NCI-H524 treated with DMSO at 0.1 percent for 48 hours (cell line): Measurements from ENCODE around the gene COIL.

Source experiments
- DNase-seq: peaks from one replicate; lab custom pipeline; 2025; lab: John Stamatoyannopoulos, UW

Gene COIL

DNA sequence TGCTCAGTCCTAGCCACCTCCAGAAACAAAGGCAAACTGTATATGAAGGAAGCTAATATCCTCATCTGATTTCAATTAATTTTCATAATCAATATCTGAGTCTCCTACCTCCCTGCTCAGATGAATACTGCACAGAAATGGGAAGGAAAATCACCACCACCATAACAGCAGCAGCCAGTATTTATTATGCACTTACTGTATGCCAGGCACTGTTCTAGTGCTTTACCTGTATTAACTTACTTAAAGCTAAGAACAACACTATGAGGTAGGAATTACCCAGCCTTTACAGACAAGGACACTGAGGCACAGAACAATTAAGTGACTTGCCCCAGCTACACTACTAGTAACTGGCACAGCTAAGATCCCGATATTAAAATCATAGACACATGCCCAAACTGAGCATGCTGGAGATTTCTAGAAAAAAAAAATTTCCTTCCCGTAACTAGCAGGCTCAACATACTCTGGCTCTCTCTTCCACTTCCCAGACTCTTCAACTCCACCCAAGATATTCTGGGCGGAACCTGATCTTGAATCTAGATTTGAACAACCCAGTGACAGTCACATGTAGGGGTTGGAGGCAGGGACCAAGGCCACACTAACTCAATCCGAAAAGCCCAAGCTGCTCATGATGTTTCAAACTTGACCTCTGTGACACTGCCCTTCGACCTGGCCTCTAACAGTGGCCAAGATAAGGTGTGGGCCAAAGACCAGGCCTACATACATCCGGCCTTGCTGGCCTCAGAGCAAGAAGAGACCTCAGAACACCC, 50.9 kb downstream of the COIL start:
- DNase-seq = no peak

DNA sequence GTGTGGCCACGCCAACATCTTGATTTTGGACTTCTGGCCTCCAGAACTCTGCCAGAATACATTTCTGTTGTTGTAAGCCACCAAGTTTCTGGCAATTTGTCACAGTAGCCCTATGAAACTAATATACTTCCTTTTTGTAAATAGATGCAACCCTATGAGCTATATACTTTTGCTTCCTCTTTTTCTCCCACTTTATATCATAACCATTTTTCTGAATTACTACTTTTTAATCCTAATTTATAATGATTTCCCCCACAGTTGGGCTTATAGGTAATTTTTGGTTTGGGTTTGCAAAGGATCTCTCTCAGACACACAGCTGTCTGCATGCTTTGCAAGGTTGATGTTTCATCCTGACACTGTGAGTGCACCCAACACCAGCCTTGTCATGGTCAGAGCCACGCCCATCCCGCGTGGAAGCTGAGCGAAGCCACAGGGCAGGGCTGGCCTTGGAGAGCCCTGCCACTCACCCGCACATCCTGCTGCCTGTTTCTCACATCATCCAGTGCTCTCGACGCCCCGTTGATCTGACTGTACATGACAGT, 52.8 kb downstream of the COIL start:
- no peak for DNase-seq

DNA sequence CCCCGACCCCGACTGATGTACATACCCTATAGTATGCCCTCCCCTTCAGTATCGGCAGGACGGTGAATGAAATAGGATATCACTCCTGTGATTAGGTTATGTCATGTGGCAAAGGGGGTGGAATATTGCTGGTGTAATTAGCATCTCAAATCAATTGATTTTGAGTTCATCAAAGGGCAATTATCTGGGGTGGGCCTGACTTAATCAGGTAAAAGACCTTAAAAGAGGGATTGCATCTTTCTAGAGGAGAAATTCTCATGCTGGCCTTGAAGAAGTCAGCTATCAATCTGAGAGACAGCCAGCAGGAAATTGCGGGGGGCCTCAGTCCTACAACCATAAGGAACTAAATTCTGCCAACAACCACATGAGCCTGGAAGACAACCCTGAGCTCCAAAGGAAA, 57.3 kb downstream of the COIL start:
- DNase-seq = no peak

DNA sequence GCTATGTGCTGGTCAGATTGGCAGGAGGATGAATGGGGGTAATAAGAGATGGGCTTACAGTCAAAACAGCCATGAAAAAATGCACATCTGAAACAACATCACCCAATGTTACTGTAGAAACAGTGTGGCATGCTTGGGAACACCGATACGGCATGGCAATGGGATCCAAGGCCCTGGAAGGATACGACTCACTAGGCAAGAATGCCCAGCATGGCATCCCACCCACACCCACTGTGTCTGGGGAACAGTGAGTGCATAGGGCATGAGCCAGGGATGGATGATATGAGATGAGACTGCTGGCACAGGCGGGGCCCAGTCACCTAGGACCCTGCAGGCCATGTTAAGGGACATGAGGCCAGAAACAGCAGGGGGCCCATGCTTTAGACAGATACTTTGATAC, 58.5 kb downstream of the COIL start:
- DNase-seq = no peak

DNA sequence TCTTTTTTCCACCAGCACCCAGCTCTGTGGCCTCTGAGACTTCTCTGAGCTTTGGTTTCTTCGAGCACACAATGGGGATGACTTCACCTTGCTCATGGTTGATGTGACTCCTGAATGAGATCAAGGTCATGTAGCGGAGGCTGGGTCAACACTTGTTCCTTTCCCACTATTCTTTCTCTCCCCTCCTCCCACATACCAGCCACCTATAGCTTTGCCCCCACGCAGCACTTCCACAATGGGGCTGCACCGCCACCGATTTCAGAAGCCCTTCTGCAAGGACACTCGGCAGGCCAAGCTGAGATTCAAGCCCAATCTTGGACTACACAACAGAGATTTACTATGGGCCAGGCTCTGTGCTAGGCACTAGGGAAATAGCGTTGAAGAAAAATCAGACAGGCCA, 61.4 kb downstream of the COIL start:
- no peak for DNase-seq

DNA sequence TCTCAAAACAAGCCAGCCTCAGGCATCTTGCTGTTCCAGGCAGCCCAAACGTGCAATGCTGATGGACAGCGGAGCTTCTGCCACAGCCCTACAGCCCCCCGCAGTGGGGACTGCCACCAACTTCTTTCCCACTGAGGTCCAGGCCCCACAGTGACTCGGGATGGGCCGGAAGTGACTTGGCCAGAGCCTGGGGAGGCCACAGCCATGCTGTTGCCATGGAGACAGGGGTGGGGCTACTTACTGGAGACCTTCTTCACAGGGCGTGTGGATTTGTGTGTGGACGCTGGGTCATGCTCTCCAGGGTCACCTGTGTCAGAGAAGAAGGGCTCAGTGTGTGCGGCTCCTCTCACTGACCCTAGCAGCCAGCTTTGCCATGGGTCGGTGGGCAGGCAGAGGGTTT, 62.0 kb downstream of the COIL start:
- no peak for DNase-seq

DNA sequence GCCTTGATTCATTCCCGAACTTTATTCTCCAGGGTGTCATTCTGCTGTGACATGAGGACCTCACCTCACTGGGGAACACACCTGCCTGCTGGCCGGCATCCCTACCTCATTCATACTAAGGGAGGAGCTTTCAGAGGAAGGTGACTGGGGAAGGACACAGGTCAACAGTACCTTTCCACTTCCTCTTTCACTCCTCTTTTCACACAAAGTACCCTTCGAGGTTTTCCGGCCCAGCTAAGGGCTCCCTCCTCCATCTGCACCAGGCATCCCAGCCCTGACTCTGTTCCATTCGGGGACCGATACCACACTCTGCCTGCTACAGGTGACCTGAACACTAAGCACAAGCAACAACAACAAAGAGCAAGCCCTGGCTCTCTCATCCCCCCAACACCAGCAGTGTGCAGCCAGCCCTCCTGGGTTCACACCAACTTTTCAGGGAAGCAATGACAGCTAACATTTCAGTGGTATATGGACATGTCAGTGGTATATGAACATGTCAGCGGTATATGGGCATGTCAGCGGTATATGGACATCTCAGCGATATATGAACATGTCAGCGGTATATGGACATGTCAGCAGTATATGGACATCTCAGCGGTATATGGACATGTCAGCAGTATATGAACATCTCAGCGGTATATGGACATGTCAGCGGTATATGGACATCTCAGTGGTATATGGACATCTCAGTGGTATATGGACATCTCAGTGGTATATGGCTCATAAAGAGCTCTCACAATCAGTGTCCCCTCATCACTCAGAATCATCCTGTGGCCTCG, 63.0 kb downstream of the COIL start:
- DNase-seq = no peak

DNA sequence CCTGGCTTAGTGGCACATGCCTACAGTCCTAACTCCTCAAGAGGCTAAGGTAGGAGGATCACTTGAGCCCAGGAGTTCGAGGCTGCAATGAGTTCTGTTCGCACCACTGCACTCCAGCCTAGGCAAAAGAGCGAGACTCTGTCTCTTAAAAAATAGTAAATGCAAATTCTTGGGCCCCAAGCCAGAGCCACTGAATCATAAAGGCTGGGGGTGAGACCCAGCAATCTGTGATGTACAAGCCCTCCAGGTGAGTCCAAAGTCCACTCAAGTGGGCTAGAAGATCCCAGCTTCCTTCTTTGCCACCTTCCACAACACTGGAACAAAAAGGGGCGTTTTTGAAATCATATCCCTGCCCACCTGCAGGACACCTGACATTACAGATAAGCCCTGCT, 63.9 kb downstream of the COIL start:
- no peak for DNase-seq

DNA sequence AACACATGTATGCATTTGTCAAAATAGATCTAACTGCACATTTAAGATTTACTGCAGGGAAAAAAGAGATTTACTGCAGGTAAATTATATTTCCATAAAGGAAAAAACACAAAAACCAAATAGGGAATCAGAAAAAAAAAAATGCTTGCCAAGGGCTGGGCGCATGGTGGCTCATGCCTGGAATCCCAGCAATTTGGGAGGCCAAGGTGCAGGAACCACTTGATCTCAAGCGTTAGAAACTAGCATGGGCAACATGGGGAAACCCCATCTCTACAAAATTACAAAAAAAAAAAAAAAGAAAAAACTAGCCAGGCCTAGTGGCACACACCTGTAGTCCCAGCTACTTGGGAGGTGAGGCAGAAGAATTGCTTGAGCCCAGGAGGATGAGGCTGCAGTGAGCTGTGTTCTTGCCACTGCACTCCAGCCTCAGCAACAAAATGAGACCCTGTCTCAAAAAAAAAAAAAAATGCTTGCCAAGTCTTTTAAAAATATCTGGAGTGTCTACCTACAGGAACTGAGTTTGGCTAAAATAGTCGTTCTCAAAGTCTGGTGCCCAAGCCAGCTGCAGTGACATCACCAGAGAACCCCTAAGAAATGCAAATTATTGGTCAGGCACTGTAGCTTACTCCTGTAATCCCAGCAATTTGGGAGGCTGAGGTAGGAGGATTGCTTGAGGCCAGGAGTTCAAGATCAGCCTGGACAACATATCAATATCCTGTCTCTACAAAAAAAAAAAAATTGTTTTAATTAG, 64.5 kb downstream of the COIL start:
- DNase-seq = no peak

DNA sequence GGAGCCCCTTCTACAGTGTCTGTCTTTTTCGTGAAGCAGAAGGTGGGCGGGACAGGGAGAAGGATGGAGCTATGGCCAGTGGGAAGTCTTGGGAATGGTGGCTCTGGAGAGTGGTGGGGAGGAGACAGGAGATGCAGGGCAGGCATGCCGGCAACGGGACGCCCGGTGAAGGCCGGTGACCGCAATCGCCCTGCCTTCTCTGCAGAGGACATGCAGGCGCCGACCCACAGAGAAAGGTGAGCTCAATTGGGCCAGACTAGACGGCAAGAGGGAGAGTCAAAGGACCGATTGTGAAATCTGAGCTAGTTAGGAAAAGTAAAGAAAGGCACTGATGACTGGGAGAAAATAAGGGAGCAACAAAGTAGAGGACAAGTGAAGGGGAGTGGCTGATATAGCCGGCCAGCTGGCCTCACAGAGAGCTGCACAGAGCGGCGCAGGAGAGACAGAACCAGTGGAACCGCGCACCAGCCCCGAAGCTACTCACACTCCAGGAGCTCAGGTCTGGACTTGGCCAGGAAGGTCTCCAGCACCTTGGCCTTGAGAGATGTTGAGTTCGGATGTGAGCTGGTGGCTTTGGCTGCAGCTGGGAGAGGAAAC, 65.9 kb downstream of the COIL start:
- no peak for DNase-seq

DNA sequence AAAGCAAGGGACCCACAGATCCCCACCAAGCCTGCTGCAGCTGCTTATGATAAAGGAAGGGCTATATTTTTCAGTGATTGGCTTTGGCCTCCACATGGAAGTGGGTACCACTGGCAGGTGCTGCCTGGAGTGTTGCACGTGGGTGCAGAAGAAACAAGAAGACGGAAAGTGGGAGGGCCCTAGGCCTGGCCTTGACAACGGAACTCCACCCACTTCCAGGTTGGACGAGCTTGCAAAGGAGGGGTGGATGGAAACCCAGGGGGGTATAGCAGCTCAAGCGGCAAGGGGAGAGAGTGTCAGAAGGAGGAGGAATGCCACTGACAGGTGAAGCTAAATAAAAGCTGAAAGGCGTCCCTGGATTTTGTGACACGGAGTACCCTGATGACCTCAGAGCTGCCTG, 67.3 kb downstream of the COIL start:
- no peak for DNase-seq

DNA sequence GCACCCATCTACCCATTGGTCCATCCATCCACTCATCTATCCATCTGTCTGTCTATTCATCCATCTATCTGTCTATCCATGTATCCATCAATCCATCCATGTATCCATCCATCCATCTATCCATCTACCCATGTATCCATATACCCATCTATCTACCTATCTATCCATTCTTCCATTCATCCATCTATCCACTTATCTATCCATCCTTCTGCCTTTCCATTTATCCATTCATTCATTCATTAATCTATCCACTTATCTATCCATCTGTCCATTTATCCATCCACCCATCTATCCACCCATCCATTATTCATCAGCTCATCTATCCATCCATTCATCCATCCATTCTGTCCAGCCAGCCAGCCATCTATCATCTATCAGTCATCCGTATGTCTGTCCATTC, 68.5 kb downstream of the COIL start:
- no peak for DNase-seq

DNA sequence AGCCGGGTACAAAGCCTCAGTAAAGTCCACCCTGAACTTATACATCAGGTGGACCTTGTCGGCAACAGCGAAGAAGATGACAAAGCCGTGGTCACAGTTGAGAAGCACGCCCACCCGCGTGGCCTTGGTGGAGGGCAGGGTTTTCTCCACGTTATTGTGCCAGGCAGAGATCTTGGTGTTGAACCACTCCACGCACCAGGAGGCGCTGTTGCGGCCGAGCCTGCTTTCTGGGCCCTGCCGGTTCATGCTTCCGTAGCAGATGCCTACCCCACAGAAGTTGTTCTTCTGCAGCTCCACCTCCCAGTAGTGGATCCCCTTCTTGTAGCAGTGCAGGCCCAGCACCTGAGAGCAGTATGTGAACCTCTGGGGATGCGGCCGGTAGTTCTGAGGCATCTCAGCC, 69.1 kb downstream of the COIL start:
- DNase-seq = no peak

DNA sequence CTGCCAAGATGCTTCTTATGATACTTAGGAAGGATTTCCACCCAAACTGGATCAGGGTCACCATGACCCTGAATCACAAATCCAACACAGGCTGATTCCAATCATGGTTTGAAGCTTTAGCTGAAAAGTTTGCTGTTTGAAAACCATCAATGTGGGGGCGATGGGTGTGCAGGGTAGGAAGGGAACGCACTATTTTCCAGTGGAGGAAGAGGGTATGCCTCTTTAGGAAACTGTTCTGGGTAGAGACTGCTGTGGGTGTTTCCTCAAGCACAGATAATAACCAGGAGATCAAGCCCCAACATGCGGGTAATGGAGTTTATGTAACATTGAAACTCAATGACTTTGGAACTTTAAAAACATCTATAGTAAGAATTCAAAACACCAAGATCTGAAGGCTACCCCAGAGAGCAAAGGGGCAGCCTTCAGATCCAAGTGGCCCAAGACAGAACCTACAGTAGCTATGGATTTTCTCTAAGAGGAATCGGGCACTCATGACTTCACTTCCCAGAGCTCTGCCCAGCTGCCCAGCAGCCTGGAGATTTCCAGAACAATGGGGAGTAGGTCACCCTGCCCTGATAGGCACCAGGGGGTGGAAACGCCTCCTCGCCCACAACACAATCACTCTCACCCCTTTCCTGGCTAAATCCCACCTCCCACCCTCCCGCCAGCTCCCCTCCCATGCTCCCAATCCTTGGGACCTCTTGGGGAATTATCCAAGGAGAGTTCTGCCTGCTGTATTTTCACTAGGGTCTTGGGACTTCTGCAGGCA, 69.8 kb downstream of the COIL start:
- DNase-seq = no peak

DNA sequence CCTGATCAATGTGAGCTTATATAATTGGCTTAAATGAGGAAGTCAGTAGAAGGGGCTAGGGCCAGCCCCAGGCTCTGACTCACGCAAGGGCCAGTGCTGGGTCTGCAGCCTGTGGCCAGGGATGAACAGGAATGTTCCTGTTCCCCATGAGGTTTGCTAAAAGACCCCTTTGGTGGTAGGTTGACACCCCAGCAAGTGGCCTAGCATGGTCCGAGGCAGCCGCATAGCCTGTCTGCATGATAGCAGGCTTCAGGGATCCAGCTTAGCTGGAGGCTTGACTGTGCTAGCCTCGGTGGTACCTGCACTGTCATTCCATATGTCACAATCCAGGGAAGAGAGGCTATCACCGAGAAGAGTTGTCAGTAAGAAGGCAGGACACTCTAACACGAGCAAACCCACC, 70.5 kb downstream of the COIL start:
- DNase-seq = no peak
